ENCODE results near the gene DEPDC4. TPM values are rescaled to one million over a fixed set of nuclear protein-coding genes. Genes with fewer than 3 reads are reported as not detected.

DEPDC4 gene
- total and polyA plus RNA-seq, 2 experiments from 2014 or later, result 2.2 to 9.4 TPM

DNA sequence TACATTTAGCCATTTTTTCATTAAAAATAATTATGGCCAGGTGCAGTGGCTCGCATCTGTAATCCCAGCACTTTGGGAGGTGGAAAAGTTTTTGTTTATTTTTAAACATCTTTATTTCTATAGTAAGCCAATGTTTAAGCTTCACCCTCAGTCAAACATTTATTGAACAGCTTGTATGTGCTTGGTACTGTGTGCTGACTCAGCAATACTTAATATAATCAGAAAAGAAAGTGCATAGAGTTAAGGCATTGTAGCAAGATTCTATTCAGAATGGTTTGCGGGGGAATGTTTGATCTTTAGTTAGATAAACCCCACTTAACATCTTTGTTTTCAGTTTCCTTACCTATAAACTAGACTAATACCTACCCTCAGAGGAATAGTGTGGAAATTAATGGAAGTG, 55.2 kb downstream of the DEPDC4 start (continued):
- TF ChIP-seq, protein P1, sequence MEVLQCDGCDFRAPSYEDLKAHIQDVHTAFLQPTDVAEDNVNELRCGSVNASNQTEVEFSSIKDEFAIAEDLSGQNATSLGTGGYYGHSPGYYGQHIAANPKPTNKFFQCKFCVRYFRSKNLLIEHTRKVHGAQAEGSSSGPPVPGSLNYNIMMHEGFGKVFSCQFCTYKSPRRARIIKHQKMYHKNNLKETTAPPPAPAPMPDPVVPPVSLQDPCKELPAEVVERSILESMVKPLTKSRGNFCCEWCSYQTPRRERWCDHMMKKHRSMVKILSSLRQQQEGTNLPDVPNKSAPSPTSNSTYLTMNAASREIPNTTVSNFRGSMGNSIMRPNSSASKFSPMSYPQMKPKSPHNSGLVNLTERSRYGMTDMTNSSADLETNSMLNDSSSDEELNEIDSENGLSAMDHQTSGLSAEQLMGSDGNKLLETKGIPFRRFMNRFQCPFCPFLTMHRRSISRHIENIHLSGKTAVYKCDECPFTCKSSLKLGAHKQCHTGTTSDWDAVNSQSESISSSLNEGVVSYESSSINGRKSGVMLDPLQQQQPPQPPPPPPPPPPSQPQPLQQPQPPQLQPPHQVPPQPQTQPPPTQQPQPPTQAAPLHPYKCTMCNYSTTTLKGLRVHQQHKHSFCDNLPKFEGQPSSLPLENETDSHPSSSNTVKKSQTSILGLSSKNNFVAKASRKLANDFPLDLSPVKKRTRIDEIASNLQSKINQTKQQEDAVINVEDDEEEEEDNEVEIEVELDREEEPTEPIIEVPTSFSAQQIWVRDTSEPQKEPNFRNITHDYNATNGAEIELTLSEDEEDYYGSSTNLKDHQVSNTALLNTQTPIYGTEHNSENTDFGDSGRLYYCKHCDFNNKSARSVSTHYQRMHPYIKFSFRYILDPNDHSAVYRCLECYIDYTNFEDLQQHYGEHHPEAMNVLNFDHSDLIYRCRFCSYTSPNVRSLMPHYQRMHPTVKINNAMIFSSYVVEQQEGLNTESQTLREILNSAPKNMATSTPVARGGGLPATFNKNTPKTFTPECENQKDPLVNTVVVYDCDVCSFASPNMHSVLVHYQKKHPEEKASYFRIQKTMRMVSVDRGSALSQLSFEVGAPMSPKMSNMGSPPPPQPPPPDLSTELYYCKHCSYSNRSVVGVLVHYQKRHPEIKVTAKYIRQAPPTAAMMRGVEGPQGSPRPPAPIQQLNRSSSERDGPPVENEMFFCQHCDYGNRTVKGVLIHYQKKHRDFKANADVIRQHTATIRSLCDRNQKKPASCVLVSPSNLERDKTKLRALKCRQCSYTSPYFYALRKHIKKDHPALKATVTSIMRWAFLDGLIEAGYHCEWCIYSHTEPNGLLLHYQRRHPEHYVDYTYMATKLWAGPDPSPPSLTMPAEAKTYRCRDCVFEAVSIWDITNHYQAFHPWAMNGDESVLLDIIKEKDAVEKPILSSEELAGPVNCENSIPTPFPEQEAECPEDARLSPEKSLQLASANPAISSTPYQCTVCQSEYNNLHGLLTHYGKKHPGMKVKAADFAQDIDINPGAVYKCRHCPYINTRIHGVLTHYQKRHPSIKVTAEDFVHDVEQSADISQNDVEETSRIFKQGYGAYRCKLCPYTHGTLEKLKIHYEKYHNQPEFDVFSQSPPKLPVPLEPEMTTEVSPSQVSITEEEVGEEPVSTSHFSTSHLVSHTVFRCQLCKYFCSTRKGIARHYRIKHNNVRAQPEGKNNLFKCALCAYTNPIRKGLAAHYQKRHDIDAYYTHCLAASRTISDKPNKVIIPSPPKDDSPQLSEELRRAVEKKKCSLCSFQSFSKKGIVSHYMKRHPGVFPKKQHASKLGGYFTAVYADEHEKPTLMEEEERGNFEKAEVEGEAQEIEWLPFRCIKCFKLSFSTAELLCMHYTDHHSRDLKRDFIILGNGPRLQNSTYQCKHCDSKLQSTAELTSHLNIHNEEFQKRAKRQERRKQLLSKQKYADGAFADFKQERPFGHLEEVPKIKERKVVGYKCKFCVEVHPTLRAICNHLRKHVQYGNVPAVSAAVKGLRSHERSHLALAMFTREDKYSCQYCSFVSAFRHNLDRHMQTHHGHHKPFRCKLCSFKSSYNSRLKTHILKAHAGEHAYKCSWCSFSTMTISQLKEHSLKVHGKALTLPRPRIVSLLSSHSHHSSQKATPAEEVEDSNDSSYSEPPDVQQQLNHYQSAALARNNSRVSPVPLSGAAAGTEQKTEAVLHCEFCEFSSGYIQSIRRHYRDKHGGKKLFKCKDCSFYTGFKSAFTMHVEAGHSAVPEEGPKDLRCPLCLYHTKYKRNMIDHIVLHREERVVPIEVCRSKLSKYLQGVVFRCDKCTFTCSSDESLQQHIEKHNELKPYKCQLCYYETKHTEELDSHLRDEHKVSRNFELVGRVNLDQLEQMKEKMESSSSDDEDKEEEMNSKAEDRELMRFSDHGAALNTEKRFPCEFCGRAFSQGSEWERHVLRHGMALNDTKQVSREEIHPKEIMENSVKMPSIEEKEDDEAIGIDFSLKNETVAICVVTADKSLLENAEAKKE (CRISPR knock-in tag; IDR thresholded peaks at IDR 0.05), result no peak
- TF ChIP-seq CTCF (conservative IDR thresholded peaks at IDR 0.05; ENCODE audit: low read depth in 2 of 2) (no peak), STAT1 (IDR thresholded peaks at IDR 0.05; ENCODE audit: unreplicated experiment) (no peak), EZH2phosphoT487 (IDR thresholded peaks at IDR 0.05; ENCODE audit: unreplicated experiment) (no peak), ZNF331 (CRISPR knock-in tag; IDR thresholded peaks at IDR 0.05; ENCODE audit: low read depth) (no peak), JUNB (IDR thresholded peaks at IDR 0.05; ENCODE audit: unreplicated experiment) (no peak), EZH2 (IDR thresholded peaks at IDR 0.05; ENCODE audit: low read depth, unreplicated experiment) (no peak), NANOG (IDR thresholded peaks at IDR 0.05; ENCODE audit: borderline replicate concordance) (no peak), CREB1 (CRISPR knock-in tag; IDR thresholded peaks at IDR 0.05; ENCODE audit: low read depth) (no peak)
